HFF-Myc (cell line): ENCODE data around the gene ICE1.

Source experiments
- DNase-seq: peaks from one replicate; pipeline ENCODE4 v3.0.0-alpha.2; 2011; ENCODE audit warnings: low read depth; ENCODE audit errors: extremely low read depth
- H3K4me3 ChIP-seq: replicated peaks from 2 replicates; pipeline ENCODE4 v1.5.1; 2011; ENCODE audit warnings: low read depth, mild to moderate bottlenecking, control low read depth, low read length
- CTCF ChIP-seq: IDR thresholded peaks from 2 replicates; pipeline ENCODE4 v1.5.1; 2012; ENCODE audit warnings: mild to moderate bottlenecking, low read depth, low read length, control low read depth; ENCODE audit errors: missing control alignments

The ICE1 gene

GRCh38 chr5:5533927-5534326 lies 111.5 kb downstream of the ICE1 start:
- TF ChIP-seq CTCF = no peak
- no peak overlapping the region for H3K4me3 ChIP-seq

DNA sequence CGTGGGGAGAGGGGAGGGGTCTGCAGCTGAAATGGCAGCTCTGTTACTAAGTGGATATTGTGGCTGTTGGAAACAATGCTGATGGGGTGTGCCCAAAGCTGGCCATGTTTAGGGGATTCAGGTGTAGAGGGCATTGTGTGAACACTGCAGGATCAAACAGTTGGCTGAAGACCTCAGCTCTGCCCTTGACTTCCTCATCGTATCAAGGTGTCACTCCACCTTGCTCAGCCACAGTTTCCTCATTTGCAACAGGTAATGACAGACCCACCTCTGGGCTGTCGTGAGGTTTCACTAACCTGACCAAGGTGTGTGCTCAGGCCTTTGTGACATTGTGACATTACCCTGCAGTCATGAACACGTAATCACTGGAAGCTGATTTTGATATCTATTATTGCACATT lies 111.9 kb downstream of the ICE1 start:
- no peak for DNase-seq
- no peak overlapping the region for H3K4me3 ChIP-seq
- TF ChIP-seq CTCF = no peak

More at GRCh38 chr5:5533927-5534326, 111.5 kb downstream of the ICE1 start:
- no peak for DNase-seq

- no peak overlapping the region for H3K4me3 ChIP-seq
- no peak for DNase-seq
- TF ChIP-seq CTCF = no peak
These were observed 114.4 kb downstream of the ICE1 start for GRCh38 chr5:5536871-5537270.

DNA sequence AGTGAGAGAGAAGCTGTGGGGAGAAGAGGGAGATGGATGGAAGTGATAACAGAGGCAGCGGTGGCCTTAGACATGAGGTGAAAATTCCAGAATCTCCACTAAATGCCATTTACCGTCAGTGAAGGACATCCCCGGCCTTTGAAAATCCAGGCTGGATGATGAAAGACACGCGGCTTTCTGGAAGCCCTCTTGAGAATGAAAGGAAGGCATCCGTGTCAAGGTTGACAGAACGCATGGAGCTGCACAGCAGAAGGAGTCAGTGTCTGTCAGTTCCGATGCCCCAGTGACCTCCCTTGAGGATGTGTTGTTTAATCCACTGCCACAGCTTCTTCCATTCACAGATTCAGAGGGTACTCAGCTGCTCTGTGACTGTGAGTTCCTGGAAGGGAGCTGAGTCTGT lies 114.9 kb downstream of the ICE1 start:
- H3K4me3 ChIP-seq = no peak overlapping the region
- no peak for DNase-seq
- TF ChIP-seq CTCF = no peak

GRCh38 chr5:5539590-5539989 lies 117.1 kb downstream of the ICE1 start:
- DNase-seq = no peak
- no peak for TF ChIP-seq CTCF
- no peak overlapping the region for H3K4me3 ChIP-seq
